Stimulated activated CD4-positive, alpha-beta T cell treated with anti-CD3 and anti-CD28 coated beads, Interleukin-15, amount 100 ng/mL, for 1 hour (primary cell): ENCODE results near the gene SLC22A7.

Experiments used
- DNase-seq, 2 donors: peaks; one replicate each; pipeline ENCODE4 v3.0.0-alpha.2; 2020; ENCODE audit warnings: low read depth in 1 of 2, low spot score in 1 of 2

The SLC22A7 gene

GRCh38 chr6:43264599-43265145, 33.4 kb upstream of the SLC22A7 start:
- no peak for DNase-seq

GRCh38 chr6:43265564-43265963, 32.5 kb upstream of the SLC22A7 start:
- no peak for DNase-seq

GRCh38 chr6:43267619-43268354, 30.3 kb upstream of the SLC22A7 start:
- DNase-seq, result no peak

GRCh38 chr6:43268355-43268700, 29.7 kb upstream of the SLC22A7 start:
- no peak for DNase-seq

GRCh38 chr6:43268782-43269272, 29.2 kb upstream of the SLC22A7 start:
- no peak for DNase-seq

- peak in 1 of 2 donors; percentile 30 for DNase-seq
These were observed 28.6 kb upstream of the SLC22A7 start for GRCh38 chr6:43269273-43270007.

GRCh38 chr6:43271103-43271815, 26.8 kb upstream of the SLC22A7 start:
- no peak for DNase-seq

GRCh38 chr6:43271944-43272343, 26.1 kb upstream of the SLC22A7 start:
- no peak for DNase-seq

- no peak for DNase-seq
These were observed 24.4 kb upstream of the SLC22A7 start for GRCh38 chr6:43273707-43274106.

GRCh38 chr6:43274127-43274915, 23.7 kb upstream of the SLC22A7 start:
- DNase-seq, result no peak

- peak in 1 of 2 donors; percentile 28 for DNase-seq
These were observed 23.0 kb upstream of the SLC22A7 start for GRCh38 chr6:43274916-43275597.

- no peak for DNase-seq
These were observed 22.1 kb upstream of the SLC22A7 start for GRCh38 chr6:43275801-43276576.

- DNase-seq, result no peak
These were observed 21.3 kb upstream of the SLC22A7 start for GRCh38 chr6:43276577-43277305.

- no peak for DNase-seq
These were observed 20.8 kb upstream of the SLC22A7 start for GRCh38 chr6:43277306-43277642.

- no peak for DNase-seq
These were observed 20.2 kb upstream of the SLC22A7 start for GRCh38 chr6:43277643-43278523.

GRCh38 chr6:43278524-43279078, 19.5 kb upstream of the SLC22A7 start:
- no peak for DNase-seq

- DNase-seq, result no peak
These were observed 17.8 kb upstream of the SLC22A7 start for GRCh38 chr6:43280234-43280633.

GRCh38 chr6:43282060-43282459, 16.0 kb upstream of the SLC22A7 start:
- no peak for DNase-seq
